Activated CD4-positive, CD25-positive, alpha-beta regulatory T cell (primary cell): ENCODE data around the gene UQCRFS1.
"Not testable (repeated sequence)": the region's sequence is repeated elsewhere in the genome, so short reads cannot be mapped to it uniquely, and the experiment has no call there.

ENCODE experiments used
- DNase-seq, 4 experiments: peaks; one replicate each; lab custom pipeline; 2025; lab: John Stamatoyannopoulos, UW

UQCRFS1 gene

GRCh38 chr19:29214411-29214810 is 1.5 kb upstream of the UQCRFS1 start:
- no peak for DNase-seq

GRCh38 chr19:29212356-29212647 is 649 bp downstream of the UQCRFS1 start:
- no peak for DNase-seq

GRCh38 chr19:29211562-29212355 is 1.2 kb downstream of the UQCRFS1 start:
- no peak for DNase-seq

- not testable (repeated sequence) for DNase-seq
Measured at GRCh38 chr19:29211041-29211440, 1.9 kb downstream of the UQCRFS1 start.

- DNase-seq, result not testable (repeated sequence)
Measured at GRCh38 chr19:29210502-29210901, 2.4 kb downstream of the UQCRFS1 start.

- not testable (repeated sequence) for DNase-seq
Measured at GRCh38 chr19:29207403-29208187, 5.4 kb downstream of the UQCRFS1 start.

- DNase-seq, result no peak
Measured at GRCh38 chr19:29206453-29206852, 6.5 kb downstream of the UQCRFS1 start.

- no peak for DNase-seq
Measured at GRCh38 chr19:29202281-29202680, 10.7 kb downstream of the UQCRFS1 start.

GRCh38 chr19:29201855-29202254 is 11.1 kb downstream of the UQCRFS1 start:
- DNase-seq, result no peak

- DNase-seq, result no peak
Measured at GRCh38 chr19:29194658-29195057, 18.3 kb downstream of the UQCRFS1 start.

GRCh38 chr19:29193155-29193554 is 19.8 kb downstream of the UQCRFS1 start:
- no peak for DNase-seq

GRCh38 chr19:29191005-29191404 is 21.9 kb downstream of the UQCRFS1 start:
- DNase-seq, result no peak

- DNase-seq, result no peak
Measured at GRCh38 chr19:29189033-29189360, 24.0 kb downstream of the UQCRFS1 start.

GRCh38 chr19:29188289-29189032 is 24.5 kb downstream of the UQCRFS1 start:
- DNase-seq, result no peak

- DNase-seq, result no peak
Measured at GRCh38 chr19:29187676-29188075, 25.3 kb downstream of the UQCRFS1 start.

GRCh38 chr19:29185427-29185826 is 27.5 kb downstream of the UQCRFS1 start:
- DNase-seq, result no peak

- DNase-seq, result no peak
Measured at GRCh38 chr19:29176981-29177754, 35.8 kb downstream of the UQCRFS1 start.

- DNase-seq, result no peak
Measured at GRCh38 chr19:29173896-29174295, 39.1 kb downstream of the UQCRFS1 start.

- DNase-seq, result no peak
Measured at GRCh38 chr19:29172302-29172701, 40.6 kb downstream of the UQCRFS1 start.

- DNase-seq, result no peak
Measured at GRCh38 chr19:29171525-29171924, 41.4 kb downstream of the UQCRFS1 start.

GRCh38 chr19:29170554-29170953 is 42.4 kb downstream of the UQCRFS1 start:
- DNase-seq, result no peak

- no peak for DNase-seq
Measured at GRCh38 chr19:29162694-29163093, 50.3 kb downstream of the UQCRFS1 start.
